Hepatocyte (in vitro differentiated cells): ENCODE measurements around the gene OR2V2. TPM values are rescaled to one million over a fixed set of nuclear protein-coding genes. Genes with fewer than 3 reads are reported as not detected.

Experiments used
- DNase-seq: peaks from one replicate; pipeline ENCODE4 v3.0.0-alpha.2; 2016; ENCODE audit warnings: low spot score
- H2AFZ ChIP-seq: fragments of 200-600 bp; sonication (generic); 2 replicates; pipeline ENCODE4 v1.6.0; 2016; ENCODE audit warnings: antibody characterized with exemption, mild to moderate bottlenecking
- H3K27ac ChIP-seq: fragments of 200-600 bp; sonication (generic); 2 replicates; pipeline ENCODE4 v1.5.1; 2016; ENCODE audit warnings: mild to moderate bottlenecking
- H3K27me3 ChIP-seq: fragments of 200-600 bp; sonication (generic); 2 replicates; pipeline ENCODE4 v1.6.1; 2016
- H3K36me3 ChIP-seq: fragments of 200-600 bp; sonication (generic); replicated peaks from 2 replicates; pipeline ENCODE4 v1.5.1; 2016; ENCODE audit warnings: low read depth; ENCODE audit not compliant: insufficient read depth
- H3K4me1 ChIP-seq: fragments of 200-600 bp; sonication (generic); 2 replicates; pipeline ENCODE4 v1.5.1; 2016; ENCODE audit warnings: mild to moderate bottlenecking, moderate library complexity; ENCODE audit not compliant: insufficient read depth
- H3K4me2 ChIP-seq: fragments of 200-600 bp; sonication (generic); 2 replicates; pipeline ENCODE4 v1.6.0; 2016
- H3K4me3 ChIP-seq: fragments of 200-600 bp; sonication (generic); 2 replicates; pipeline ENCODE4 v1.5.1; 2016; ENCODE audit warnings: mild to moderate bottlenecking
- H3K79me2 ChIP-seq: fragments of 200-600 bp; sonication (generic); 2 replicates; pipeline ENCODE4 v1.6.0; 2017; ENCODE audit warnings: mild to moderate bottlenecking
- H3K9me2 ChIP-seq: fragments of 200-600 bp; sonication (generic); replicated peaks from 2 replicates; pipeline ENCODE4 v1.6.0; 2017; ENCODE audit warnings: mild to moderate bottlenecking; ENCODE audit not compliant: insufficient read depth
- H3K9me3 ChIP-seq: fragments of 200-600 bp; sonication (generic); 2 replicates; pipeline ENCODE4 v1.5.1; 2016; ENCODE audit warnings: low read depth, mild to moderate bottlenecking
- H4K20me1 ChIP-seq: fragments of 200-600 bp; sonication (generic); 2 replicates; pipeline ENCODE4 v1.6.0; 2016; ENCODE audit warnings: mild to moderate bottlenecking; ENCODE audit not compliant: insufficient read depth, poor library complexity, severe bottlenecking
- CTCF ChIP-seq: fragments of 200-600 bp; sonication (generic); IDR thresholded peaks from 2 replicates; pipeline ENCODE4 v1.5.1; 2016; ENCODE audit warnings: antibody characterized with exemption, mild to moderate bottlenecking; ENCODE audit not compliant: poor library complexity
- EZH2 ChIP-seq: fragments of 200-600 bp; sonication (generic); IDR thresholded peaks from 2 replicates; pipeline ENCODE4 v1.6.1; 2016; ENCODE audit warnings: antibody characterized with exemption, mild to moderate bottlenecking, borderline replicate concordance
- EZH2phosphoT487 ChIP-seq: fragments of 200-600 bp; sonication (generic); IDR thresholded peaks from one replicate; pipeline ENCODE4 v1.6.1; 2018; ENCODE audit warnings: antibody characterized with exemption, mild to moderate bottlenecking, low read depth, moderate library complexity; ENCODE audit not compliant: unreplicated experiment, severe bottlenecking
- WGBS: methylation state at CpG from one replicate; pipeline ENCODE4 v1.1.6; 2016; ENCODE audit warnings: low lambda C conversion rate; ENCODE audit errors: missing lambda C conversion rate; 5-methylcytosine and 5-hydroxymethylcytosine counted together
- polyA plus RNA-seq: library from polyadenylated mRNA; unstranded; fragments of >200 nt; fragmentation: Nextera tagmentation; extraction: Ambion mirVana; gene quantifications from 2 replicates; pipeline ENCODE4 v1.2.1, GENCODE V29; 2016
- total RNA-seq: library from RNA; depleted of rRNA; stranded (reverse); fragments of >200 nt; gene quantifications from 2 replicates; pipeline ENCODE4 v1.2.3, GENCODE V29; 2014

Gene OR2V2
- total and polyA plus RNA-seq, 2 experiments from 2014 or later = not detected

- Histone ChIP-seq H3K27ac (no peak overlapping the region), H2AFZ (no peak overlapping the region)
Observed at GRCh38 chr5:181153814-181154213, 6.4 kb downstream of the OR2V2 start.

GRCh38 chr5:181156758-181157157, 9.4 kb downstream of the OR2V2 start:
- TF ChIP-seq EZH2 (no peak), CTCF (no peak), EZH2phosphoT487 (no peak)
- Histone ChIP-seq H3K27ac (no peak overlapping the region), H4K20me1 (no peaks in the 10 kb centered on the region), H3K79me2 (no peaks in the 10 kb centered on the region), H2AFZ (no peak overlapping the region), H3K27me3 (peaks cover 16% of the 10 kb centered on the region), H3K4me1 (no peaks in the 10 kb centered on the region), H3K9me2 (no peaks in the 10 kb centered on the region), H3K4me3 (no peak overlapping the region), H3K9me3 (no peaks in the 10 kb centered on the region), H3K36me3 (no peaks in the 10 kb centered on the region), H3K4me2 (no peak overlapping the region)
- DNase-seq = no peak
- 45% methylated on average over 3 of the region's 3 CpGs for WGBS

More at GRCh38 chr5:181153814-181154213, 6.4 kb downstream of the OR2V2 start:
- Histone ChIP-seq H3K36me3 (no peaks in the 10 kb centered on the region), H3K27me3 (peaks cover 16% of the 10 kb centered on the region), H3K9me3 (no peaks in the 10 kb centered on the region), H3K79me2 (no peaks in the 10 kb centered on the region), H4K20me1 (no peaks in the 10 kb centered on the region), H3K9me2 (no peaks in the 10 kb centered on the region), H3K4me2 (no peak overlapping the region), H3K4me3 (no peak overlapping the region), H3K4me1 (no peaks in the 10 kb centered on the region)
- WGBS = 78% methylated on average over 5 of the region's 5 CpGs
- no peak for TF ChIP-seq CTCF
- TF ChIP-seq EZH2 = no peak
- TF ChIP-seq EZH2phosphoT487 = no peak
- DNase-seq = no peak

- no peak overlapping the region for H3K4me2 ChIP-seq
- no peaks in the 10 kb centered on the region for H3K79me2 ChIP-seq
Observed at GRCh38 chr5:181158869-181159268, 11.5 kb downstream of the OR2V2 start.

More at GRCh38 chr5:181158869-181159268, 11.5 kb downstream of the OR2V2 start:
- Histone ChIP-seq H2AFZ (no peak overlapping the region), H3K9me3 (no peaks in the 10 kb centered on the region), H3K27ac (no peak overlapping the region), H3K4me1 (no peaks in the 10 kb centered on the region), H3K27me3 (peaks cover 16% of the 10 kb centered on the region), H3K9me2 (no peaks in the 10 kb centered on the region), H3K4me3 (no peak overlapping the region), H4K20me1 (no peaks in the 10 kb centered on the region), H3K36me3 (no peaks in the 10 kb centered on the region)
- DNase-seq = no peak
- WGBS = 88% methylated on average over 3 of the region's 3 CpGs
- no peak for TF ChIP-seq EZH2
- no peak for TF ChIP-seq EZH2phosphoT487
- no peak for TF ChIP-seq CTCF
